Measurements from ENCODE around the gene POLR1C. TPM values are rescaled to one million over a fixed set of nuclear protein-coding genes. Genes with fewer than 3 reads are reported as not detected.

The POLR1C gene
- total and polyA plus RNA-seq, 10 of the 15 experiments (the other 5 are each of a cell fraction or from before 2014, with no cell fraction given): 40.0 to 180 (median 66.2) TPM

DNA sequence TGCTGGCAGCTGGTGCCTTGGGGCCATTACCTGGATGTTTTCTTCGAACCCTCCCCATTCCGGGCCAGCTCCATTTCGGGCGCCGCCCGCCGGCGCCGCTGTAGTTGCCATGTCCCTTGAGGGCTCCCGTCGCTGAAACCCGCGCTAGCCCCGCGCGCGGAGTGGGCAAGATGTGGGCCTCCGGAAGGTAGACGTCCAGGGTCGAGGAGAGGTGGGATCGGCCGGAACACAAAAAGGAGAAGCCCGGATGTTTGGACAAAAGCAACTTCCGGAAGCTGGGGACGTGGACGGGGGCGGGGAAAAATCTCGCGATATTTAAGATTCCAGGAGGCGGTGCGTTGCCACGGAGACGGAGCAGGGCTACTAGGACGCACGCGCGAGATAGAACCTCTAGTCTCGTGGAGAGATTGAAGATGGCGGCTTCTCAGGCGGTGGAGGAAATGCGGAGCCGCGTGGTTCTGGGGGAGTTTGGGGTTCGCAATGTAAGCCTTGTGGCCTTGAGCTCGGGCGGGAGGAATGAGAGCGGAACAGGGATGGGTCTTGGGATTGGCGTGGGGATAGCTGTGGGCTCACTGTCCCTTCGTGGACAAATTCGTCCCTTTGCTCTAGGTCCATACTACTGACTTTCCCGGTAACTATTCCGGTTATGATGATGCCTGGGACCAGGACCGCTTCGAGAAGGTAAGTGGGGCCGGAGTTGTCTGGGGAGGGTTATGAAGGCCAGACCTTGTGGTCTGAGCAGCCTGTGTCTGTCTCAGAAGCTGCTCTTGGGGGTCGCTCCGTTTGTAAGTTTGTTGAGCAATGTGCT, at the start of gene POLR1C, which contains the start of gene YIPF3 (continued):
- TF ChIP-seq ZNF592 (IDR thresholded peaks at IDR 0.05) (no peak), REST (IDR thresholded peaks at IDR 0.05; ENCODE audit: low read depth, low read length) (no peak), EP300 (IDR thresholded peaks at IDR 0.05; ENCODE audit: borderline replicate concordance in 1 of 2, control insufficient read depth in 1 of 2, low read depth in 2 of 2, low read length in 2 of 2) (0 out of 4 replicates have a peak, but pooled peaks of 1 of the 2 experiments have one; percentile 26), TCF7 (IDR thresholded peaks at IDR 0.05; ENCODE audit: borderline replicate concordance) (no peak), ZNF687 (IDR thresholded peaks at IDR 0.05) (0 out of 2 replicates have a peak, but pooled peaks have one; percentile 39), SIN3A (IDR thresholded peaks at IDR 0.05; ENCODE audit: low read depth, low read length) (peak; percentile 72), POU2F2 (IDR thresholded peaks at IDR 0.05; ENCODE audit: borderline replicate concordance, low read depth, low read length) (0 out of 3 replicates have a peak, but pooled peaks have one; percentile 35), EZH2 (IDR thresholded peaks at IDR 0.05; ENCODE audit: borderline replicate concordance, control insufficient read depth, low read depth, low read length) (no peak), EGR1 (IDR thresholded peaks at IDR 0.05; ENCODE audit: borderline replicate concordance in 1 of 2, low read depth in 2 of 2, low read length in 2 of 2) (peak; percentile 20 to 89), ZNF24 (IDR thresholded peaks at IDR 0.05) (no peak), SRF (IDR thresholded peaks at IDR 0.05; ENCODE audit: low read depth in 2 of 2, low read length in 2 of 2) (peak in 1 of 2 experiments; percentile 76; a peak in 2 of 4 replicates), POLR2AphosphoS2 (IDR thresholded peaks at IDR 0.05; ENCODE audit: low read depth, low read length) (peak; percentile 89; the same call in 1 of the 2 replicates), SP1 (IDR thresholded peaks at IDR 0.05; ENCODE audit: low read depth, low read length) (peak; percentile 7), TAF1 (IDR thresholded peaks at IDR 0.05; ENCODE audit: borderline replicate concordance, low read depth, low read length) (peak; percentile 89), IKZF2 (IDR thresholded peaks at IDR 0.05) (no peak; a peak in 1 of 4 replicates), BHLHE40 (IDR thresholded peaks at IDR 0.05; ENCODE audit: borderline replicate concordance in 1 of 2, low read depth in 2 of 2, low read length in 1 of 2) (peak in 1 of 2 experiments; percentile 53; a peak in 2 of 4 replicates)

Data from GM12878 (cell line).